Hippocampal formation (tissue), 2 donors: ENCODE data around the gene ZNF615.
"Not testable (repeated sequence)": the region's sequence is repeated elsewhere in the genome, so short reads cannot be mapped to it uniquely, and the experiment has no call there.

ENCODE experiments used
- DNase-seq, 2 donors: peaks; one replicate each; lab custom pipeline; 2025; lab: John Stamatoyannopoulos, UW

ZNF615 gene

GRCh38 chr19:51980116-51980736 is 27.8 kb downstream of the ZNF615 start:
- no peak for DNase-seq

GRCh38 chr19:51978882-51979281 is 29.1 kb downstream of the ZNF615 start:
- DNase-seq: no peak

- DNase-seq: no peak
These were observed 30.7 kb downstream of the ZNF615 start for GRCh38 chr19:51977346-51977745.

- no peak for DNase-seq
These were observed 31.2 kb downstream of the ZNF615 start for GRCh38 chr19:51976852-51977251.

- DNase-seq: not testable (repeated sequence)
These were observed 32.2 kb downstream of the ZNF615 start for GRCh38 chr19:51975787-51976186.

GRCh38 chr19:51971624-51972023 is 36.4 kb downstream of the ZNF615 start:
- no peak for DNase-seq

- no peak for DNase-seq
These were observed 37.3 kb downstream of the ZNF615 start for GRCh38 chr19:51970718-51971117.

GRCh38 chr19:51965583-51965982 is 42.4 kb downstream of the ZNF615 start:
- no peak for DNase-seq

- not testable (repeated sequence) for DNase-seq
These were observed 47.3 kb downstream of the ZNF615 start for GRCh38 chr19:51960621-51961233.

GRCh38 chr19:51959791-51960190 is 48.2 kb downstream of the ZNF615 start:
- DNase-seq: no peak

- DNase-seq: not testable (repeated sequence)
These were observed 50.2 kb downstream of the ZNF615 start for GRCh38 chr19:51957846-51958245.

- DNase-seq: no peak
These were observed 59.0 kb downstream of the ZNF615 start for GRCh38 chr19:51948975-51949374.

GRCh38 chr19:51946602-51947001 is 61.4 kb downstream of the ZNF615 start:
- DNase-seq: no peak

- no peak for DNase-seq
These were observed 63.0 kb downstream of the ZNF615 start for GRCh38 chr19:51944798-51945552.
